Measurements from ENCODE around the gene KRTAP9-1. TPM values are rescaled to one million over a fixed set of nuclear protein-coding genes. Genes with fewer than 3 reads are reported as not detected.
"Not testable (repeated sequence)": the region's sequence is repeated elsewhere in the genome, so short reads cannot be mapped to it uniquely, and the experiment has no call there.

The KRTAP9-1 gene, protein sequence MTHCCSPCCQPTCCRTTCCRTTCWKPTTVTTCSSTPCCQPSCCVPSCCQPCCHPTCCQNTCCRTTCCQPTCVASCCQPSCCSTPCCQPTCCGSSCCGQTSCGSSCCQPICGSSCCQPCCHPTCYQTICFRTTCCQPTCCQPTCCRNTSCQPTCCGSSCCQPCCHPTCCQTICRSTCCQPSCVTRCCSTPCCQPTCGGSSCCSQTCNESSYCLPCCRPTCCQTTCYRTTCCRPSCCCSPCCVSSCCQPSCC
- total RNA-seq, result not detected in 2 replicates
- long read RNA-seq, result 0 reads

DNA sequence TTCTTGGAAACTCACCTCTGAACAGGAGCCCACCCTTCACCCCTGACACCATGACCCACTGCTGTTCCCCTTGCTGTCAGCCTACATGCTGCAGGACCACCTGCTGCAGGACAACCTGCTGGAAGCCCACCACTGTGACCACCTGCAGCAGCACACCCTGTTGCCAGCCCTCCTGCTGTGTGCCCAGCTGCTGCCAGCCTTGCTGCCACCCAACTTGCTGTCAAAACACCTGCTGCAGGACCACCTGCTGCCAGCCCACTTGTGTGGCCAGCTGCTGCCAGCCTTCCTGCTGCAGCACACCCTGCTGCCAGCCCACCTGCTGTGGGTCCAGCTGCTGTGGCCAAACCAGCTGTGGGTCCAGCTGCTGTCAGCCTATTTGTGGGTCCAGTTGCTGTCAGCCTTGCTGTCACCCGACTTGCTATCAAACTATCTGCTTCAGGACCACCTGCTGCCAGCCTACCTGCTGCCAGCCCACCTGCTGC, at the start of gene KRTAP9-1:
Gene KRTAP9-1, plus strand, starts transcription at position 51 of the 482 bp plus-strand sequence. Its CDS starts 0 bp downstream, at position 51.
- not testable (repeated sequence) for H3K36me3 Mint-ChIP-seq (ENCODE audit: insufficient read depth); H3K4me3 Mint-ChIP-seq (ENCODE audit: low read depth); H3K4me1 Mint-ChIP-seq (ENCODE audit: low read depth); DNase-seq (ENCODE audit: low spot score, unreplicated experiment); H3K9me3 Mint-ChIP-seq (ENCODE audit: low read depth); H3K27ac Mint-ChIP-seq
- peaks cover 22% of the 10 kb centered on the region for H3K27me3 Mint-ChIP-seq

DNA sequence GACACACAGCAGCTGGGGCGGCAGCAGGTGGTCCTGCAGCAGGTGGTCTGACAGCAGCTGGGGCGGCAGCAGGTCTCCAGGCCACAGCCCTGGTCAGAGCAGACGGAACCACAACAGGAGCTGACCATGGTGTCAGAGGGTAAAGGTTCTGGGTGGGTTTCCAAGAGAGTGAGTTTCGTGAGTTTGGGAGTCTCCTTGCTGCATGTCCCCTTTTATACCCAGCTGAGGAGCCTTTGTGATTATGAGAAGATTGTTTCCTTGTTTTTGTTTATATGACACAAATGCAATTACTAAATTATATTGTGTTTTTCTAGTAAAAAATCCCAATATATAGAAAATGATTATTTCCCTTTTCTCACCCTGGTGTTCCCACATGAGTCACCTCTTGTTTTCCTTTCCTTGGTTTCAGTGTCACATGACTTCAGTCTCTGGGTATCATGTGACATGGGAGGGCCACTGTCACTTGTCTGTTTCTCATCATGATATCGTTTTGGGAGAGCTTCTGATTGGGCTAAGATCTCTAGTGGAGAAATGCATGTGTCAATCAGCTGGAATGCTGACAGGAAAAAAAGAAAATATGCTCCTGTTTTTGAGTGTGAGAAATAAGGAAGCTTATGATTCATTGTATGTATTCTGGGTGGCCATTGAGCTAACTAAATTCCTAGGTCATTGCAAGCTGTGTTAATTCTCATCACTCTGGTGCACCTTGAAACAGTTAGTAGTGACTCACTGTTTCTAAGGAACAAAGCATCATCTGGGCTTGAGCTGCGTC, 49.1 kb upstream of the KRTAP9-1 start, which contains the start of gene KRTAP4-6:
Gene KRTAP4-6, minus strand, starts transcription at position 185 of the 772 bp plus-strand sequence. Its CDS starts 57 bp downstream, at position 128.
- Mint-ChIP-seq H3K4me1 (ENCODE audit: low read depth) (no peaks in the 10 kb centered on the region), H3K9me3 (ENCODE audit: low read depth) (peaks cover 36% of the 10 kb centered on the region), H3K27ac (no peak within 1 kb of the TSS), H3K27me3 (peaks cover 3% of the 10 kb centered on the region), H3K4me3 (ENCODE audit: low read depth) (no peak within 1 kb of the TSS), H3K36me3 (ENCODE audit: insufficient read depth) (peaks cover 4% of the 10 kb centered on the region)
- no peak for DNase-seq (ENCODE audit: low spot score, unreplicated experiment)
- TF ChIP-seq, protein P1, sequence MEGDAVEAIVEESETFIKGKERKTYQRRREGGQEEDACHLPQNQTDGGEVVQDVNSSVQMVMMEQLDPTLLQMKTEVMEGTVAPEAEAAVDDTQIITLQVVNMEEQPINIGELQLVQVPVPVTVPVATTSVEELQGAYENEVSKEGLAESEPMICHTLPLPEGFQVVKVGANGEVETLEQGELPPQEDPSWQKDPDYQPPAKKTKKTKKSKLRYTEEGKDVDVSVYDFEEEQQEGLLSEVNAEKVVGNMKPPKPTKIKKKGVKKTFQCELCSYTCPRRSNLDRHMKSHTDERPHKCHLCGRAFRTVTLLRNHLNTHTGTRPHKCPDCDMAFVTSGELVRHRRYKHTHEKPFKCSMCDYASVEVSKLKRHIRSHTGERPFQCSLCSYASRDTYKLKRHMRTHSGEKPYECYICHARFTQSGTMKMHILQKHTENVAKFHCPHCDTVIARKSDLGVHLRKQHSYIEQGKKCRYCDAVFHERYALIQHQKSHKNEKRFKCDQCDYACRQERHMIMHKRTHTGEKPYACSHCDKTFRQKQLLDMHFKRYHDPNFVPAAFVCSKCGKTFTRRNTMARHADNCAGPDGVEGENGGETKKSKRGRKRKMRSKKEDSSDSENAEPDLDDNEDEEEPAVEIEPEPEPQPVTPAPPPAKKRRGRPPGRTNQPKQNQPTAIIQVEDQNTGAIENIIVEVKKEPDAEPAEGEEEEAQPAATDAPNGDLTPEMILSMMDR (IDR thresholded peaks at IDR 0.05; ENCODE audit: unreplicated experiment), result no peak

- peaks cover 36% of the 10 kb centered on the region for H3K9me3 Mint-ChIP-seq (ENCODE audit: low read depth)
- peaks cover 4% of the 10 kb centered on the region for H3K36me3 Mint-ChIP-seq (ENCODE audit: insufficient read depth)
- DNase-seq (ENCODE audit: low spot score, unreplicated experiment), result no peak
- peaks cover 3% of the 10 kb centered on the region for H3K27me3 Mint-ChIP-seq
- no peak overlapping the region for H3K4me3 Mint-ChIP-seq (ENCODE audit: low read depth)
- no peak overlapping the region for H3K27ac Mint-ChIP-seq
- H3K4me1 Mint-ChIP-seq (ENCODE audit: low read depth), result no peaks in the 10 kb centered on the region
- TF ChIP-seq, protein P1 (IDR thresholded peaks at IDR 0.05; ENCODE audit: unreplicated experiment), result no peak
Measured at GRCh38 chr17:41141361-41141760, 48.3 kb upstream of the KRTAP9-1 start.

DNA sequence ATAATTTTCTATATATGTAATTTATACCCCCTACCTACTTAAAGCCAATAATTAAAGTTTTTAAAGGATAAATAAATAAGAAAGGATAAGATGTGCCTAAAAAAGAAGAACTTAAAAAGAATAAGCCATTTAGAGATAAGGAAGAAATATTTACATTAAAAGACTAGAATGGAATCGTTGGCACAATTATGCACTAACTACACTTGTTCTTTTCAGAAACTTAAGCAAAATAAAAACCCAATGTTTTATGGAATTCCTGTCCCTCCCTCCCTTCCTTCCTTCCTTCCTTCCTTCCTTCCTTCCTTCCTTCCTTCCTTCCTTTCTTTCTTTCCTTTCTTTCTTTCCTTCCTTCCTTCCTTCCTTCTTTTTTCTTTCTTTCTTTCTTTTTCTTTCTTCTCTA, 44.8 kb upstream of the KRTAP9-1 start:
- Mint-ChIP-seq H3K4me1 (ENCODE audit: low read depth) (no peaks in the 10 kb centered on the region), H3K36me3 (ENCODE audit: insufficient read depth) (peaks cover 4% of the 10 kb centered on the region), H3K4me3 (ENCODE audit: low read depth) (no peak overlapping the region), H3K27ac (no peak overlapping the region), H3K27me3 (peaks cover 7% of the 10 kb centered on the region), H3K9me3 (ENCODE audit: low read depth) (peaks cover 20% of the 10 kb centered on the region)
- TF ChIP-seq, protein P1 (IDR thresholded peaks at IDR 0.05; ENCODE audit: unreplicated experiment), result no peak
- no peak for DNase-seq (ENCODE audit: low spot score, unreplicated experiment)

- Mint-ChIP-seq H3K9me3 (ENCODE audit: low read depth) (peaks cover 20% of the 10 kb centered on the region), H3K36me3 (ENCODE audit: insufficient read depth) (peaks cover 4% of the 10 kb centered on the region), H3K4me1 (ENCODE audit: low read depth) (no peaks in the 10 kb centered on the region), H3K27ac (no peak overlapping the region), H3K4me3 (ENCODE audit: low read depth) (no peak overlapping the region), H3K27me3 (peaks cover 7% of the 10 kb centered on the region)
- DNase-seq (ENCODE audit: low spot score, unreplicated experiment), result no peak
- TF ChIP-seq, protein P1 (IDR thresholded peaks at IDR 0.05; ENCODE audit: unreplicated experiment), result no peak
Measured at GRCh38 chr17:41145261-41145660, 44.4 kb upstream of the KRTAP9-1 start.
